GM19438 (cell line): ENCODE data around the gene ADGRA3.
"Not testable (repeated sequence)": the region's sequence is repeated elsewhere in the genome, so short reads cannot be mapped to it uniquely, and the experiment has no call there.

Experiments
- ATAC-seq: cut with Tn5 transposase; IDR thresholded peaks from one replicate; pipeline ENCODE4 v1.9.1; 2021; ENCODE audit warnings: low read depth; ENCODE audit not compliant: unreplicated experiment

The ADGRA3 gene

GRCh38 chr4:22389240-22389870, 126.5 kb downstream of the ADGRA3 start:
- ATAC-seq, result no peak

DNA sequence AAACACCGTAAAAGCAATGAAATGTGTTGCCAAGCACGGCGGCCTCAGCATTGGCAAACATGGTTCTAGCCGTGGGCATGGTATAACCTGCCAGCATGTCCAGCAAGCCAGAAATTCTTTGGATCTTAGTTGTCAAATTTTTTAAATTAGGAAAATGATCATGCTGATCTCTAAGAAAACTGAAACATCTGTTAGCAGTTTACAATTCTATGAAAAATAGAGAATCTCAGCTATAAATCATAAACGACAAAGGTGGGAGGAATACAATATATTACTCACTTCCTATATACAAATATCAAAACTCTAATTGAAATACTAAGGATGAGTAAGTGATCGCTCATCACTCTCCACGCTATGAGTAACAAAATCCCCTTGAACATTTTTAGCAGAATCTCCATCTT, 130.3 kb downstream of the ADGRA3 start:
- no peak for ATAC-seq

DNA sequence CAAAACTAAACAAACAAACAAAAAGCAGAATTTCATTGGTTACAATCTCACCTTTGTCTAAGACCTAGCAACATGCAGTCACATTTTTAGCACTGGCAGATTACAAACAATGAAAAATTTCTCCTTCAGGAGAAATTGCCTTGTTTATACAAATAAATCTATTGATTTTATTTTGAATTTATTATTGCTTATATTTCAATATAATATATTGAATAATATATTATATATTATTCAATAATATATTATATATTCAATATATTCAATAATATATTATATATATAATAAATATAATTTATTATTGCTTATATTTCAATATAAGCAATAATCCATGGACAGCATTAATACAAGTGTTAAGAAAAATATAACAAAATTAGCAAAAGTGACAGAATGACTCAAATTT, 131.7 kb downstream of the ADGRA3 start:
- no peak for ATAC-seq

GRCh38 chr4:22382216-22382615, 133.7 kb downstream of the ADGRA3 start:
- not testable (repeated sequence) for ATAC-seq

- no peak for ATAC-seq
These were observed 142.9 kb downstream of the ADGRA3 start for GRCh38 chr4:22372986-22373385.

DNA sequence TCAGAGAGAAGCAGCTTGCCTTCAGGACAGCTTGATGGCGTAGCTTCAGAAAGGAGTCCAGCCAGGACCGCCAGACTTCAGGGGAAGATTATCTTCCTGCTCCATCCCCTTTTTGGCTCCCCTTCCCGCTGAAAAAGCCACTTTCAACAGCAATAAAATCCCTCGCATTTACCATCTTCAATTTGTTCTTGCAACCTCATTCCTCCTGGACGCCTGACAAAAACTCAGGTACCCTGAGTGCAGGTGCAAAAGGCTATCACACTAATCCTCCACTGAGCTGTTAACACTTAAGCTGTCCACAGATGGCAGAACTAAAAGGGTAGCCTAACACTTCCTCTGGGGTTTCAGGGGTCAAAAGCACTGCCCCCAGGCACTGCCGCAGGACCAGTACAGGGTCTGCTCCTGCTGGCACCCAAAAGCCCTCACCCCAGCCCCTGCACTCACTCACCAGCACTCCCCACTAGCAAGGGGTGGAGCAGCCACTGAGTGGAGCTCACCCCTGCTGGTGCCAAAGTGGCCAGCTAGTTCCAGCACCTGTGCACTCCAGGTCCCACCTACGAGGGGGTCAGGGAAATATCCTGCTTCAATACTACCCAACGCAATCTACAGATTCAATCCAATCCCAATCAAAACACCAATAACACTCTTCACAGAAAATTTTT, 145.8 kb downstream of the ADGRA3 start:
- ATAC-seq, result no peak

- ATAC-seq, result no peak
These were observed 152.1 kb downstream of the ADGRA3 start for GRCh38 chr4:22363787-22364186.

DNA sequence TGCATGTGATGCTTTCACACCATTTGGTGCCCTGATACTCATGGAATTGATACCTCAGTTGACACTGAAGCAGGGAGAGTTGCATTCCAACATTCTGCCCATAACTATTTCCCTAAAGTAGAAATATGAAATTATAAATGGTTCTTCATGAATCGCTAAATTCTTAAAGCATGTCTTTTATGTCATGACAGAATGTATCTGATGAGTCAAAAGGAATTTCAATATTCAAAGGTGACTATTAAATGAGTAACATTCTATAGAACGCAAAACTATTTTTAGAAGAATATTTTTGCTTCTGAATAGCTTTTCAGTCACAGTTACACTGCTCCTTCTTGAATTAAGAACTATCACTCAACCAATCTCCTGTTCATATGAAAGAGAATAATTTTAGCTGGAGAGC, 152.8 kb downstream of the ADGRA3 start:
- no peak for ATAC-seq

- ATAC-seq, result no peak
These were observed 158.8 kb downstream of the ADGRA3 start for GRCh38 chr4:22356987-22357596.

DNA sequence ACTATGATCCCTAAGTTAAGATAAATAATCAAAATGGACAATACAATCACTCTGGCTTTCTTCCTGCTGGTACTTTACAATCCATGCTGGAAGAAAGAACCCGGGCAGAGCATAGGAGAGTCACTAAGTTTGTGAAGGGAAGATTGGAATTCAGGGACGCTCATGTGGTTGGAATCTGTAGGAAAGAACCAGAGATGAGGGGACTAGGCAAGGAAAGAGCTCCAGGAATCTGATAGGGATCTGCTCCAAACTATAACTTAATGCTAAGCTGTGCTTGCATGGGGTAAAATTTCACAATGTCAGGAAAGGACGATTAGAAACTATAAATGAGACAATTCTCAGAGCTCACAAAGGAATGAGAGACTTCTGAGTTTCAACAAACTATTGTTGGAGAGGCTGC, 167.5 kb downstream of the ADGRA3 start:
- ATAC-seq, result no peak

DNA sequence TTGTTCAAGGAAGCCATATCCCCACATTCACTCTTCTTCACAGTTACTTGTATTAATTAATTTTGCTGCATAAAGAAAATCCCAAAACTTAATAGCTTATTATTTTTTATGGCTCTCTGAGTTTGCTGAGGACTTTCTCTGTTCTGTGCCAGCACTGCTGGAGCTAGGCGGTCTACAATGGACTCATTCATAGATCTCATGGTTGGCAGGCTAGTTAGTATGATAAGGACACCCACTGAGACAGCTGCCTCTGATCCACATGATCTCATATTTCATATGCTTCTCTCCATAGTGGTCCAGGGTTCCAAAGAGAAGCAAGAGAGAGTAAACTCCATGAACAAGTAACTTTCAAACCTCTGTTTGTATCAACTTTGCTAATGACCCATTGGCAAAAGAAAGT, 170.2 kb downstream of the ADGRA3 start:
- ATAC-seq, result no peak

DNA sequence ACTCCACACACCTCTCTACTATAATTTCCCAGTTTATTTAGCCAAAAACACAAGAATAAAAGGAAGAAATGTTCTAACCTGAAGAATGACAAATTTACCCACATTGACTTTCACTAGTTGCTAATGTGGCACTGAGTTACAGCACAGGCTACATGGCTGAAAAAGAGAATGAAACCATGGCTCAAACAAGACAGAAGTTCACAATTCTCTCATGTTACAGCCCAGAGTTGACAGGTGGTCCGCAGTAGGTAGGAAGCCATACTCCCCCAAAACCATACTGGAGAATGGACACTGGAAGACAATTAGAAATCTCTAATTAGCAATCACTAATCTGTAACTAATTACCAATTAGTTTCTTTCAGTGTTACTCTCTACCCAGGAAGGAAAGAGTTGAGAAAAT, 170.8 kb downstream of the ADGRA3 start:
- ATAC-seq, result no peak

- no peak for ATAC-seq
These were observed 172.3 kb downstream of the ADGRA3 start for GRCh38 chr4:22343606-22344005.

DNA sequence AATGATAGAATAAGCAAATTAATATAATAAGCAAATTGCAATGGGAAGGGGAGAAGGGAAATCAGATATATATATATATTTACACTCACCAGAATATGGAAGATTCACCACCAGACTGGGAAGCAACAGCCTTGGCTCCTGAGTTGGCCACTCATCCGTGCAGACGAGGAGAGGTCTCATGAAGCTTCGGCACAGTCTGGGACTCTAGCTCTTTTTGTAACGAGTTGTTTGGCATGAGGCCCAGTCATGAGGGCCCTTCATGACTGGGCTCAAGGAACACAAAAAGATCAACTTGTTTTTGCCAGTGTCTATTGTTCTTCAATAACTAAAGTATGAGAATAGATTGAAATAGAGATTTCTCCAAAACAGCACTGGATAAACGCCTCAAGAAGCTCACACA, 176.4 kb downstream of the ADGRA3 start:
- no peak for ATAC-seq

DNA sequence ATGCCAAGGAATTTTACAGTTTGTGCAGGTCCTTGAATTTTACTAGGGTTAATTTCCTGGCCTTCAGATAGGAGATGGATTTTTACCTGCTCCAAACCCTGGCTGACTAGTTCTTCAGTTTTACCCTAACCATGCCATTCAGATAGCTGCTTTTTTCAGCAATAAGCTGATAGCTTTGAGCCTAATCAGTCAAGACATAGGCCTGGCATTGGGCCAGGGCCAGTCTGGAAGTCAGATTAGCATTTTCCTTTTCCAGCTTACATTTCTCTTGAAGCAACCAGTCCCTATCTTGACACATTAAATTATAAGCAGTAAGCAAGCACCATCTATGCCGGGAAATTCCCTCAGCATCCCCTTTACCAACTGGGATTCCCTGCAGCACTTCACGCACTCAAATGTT, 177.1 kb downstream of the ADGRA3 start:
- ATAC-seq, result no peak
